GM21447 (cell line): ENCODE data around the gene RPL7L1.
"Not testable (repeated sequence)": the region's sequence is repeated elsewhere in the genome, so short reads cannot be mapped to it uniquely, and the experiment has no call there.

Experiments used
- ATAC-seq: cut with Tn5 transposase; IDR thresholded peaks from one replicate; pipeline ENCODE4 v1.9.1; 2021; ENCODE audit not compliant: unreplicated experiment

RPL7L1 gene

DNA sequence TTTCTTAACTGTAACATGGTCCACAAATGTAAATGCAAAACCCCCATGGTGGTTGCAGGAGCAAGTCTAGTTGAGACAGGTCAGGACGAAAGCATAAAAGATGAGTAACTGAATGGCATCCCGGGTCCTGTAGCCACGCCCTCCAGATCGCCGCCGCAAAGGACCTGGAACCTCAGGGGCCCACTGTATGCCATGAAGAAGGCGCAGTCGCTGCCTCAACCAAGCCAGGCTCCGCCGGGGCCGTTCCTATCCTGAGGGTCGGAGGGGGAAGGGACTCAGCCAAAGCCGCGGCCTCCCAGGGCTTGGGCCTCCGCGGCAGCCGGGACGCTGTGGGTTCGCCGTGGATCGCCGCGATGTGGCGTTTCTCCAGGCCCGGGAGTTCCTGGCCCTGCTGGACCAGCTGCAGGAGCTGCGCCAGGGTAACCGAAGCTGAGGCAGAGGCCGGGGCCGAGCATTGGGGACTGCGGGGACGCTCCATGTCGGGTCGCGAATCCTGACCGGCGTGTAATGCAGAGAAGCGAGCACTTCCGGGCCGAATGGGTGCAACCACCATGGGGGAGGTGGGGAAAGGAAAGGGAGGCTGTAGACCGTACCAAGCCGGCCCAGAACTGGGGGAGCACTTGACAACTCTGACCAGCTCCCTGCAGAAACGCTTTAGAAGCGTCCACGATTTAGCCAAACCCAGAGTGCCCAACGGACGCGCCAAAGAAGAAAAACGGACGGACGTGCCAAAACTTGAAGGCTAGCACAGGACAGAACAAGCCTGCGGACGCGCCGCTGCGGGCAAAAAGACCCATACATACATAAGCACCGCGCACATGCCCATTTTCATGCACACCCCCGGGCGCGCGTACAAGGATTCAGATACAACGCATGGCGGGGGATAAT, 11.1 kb downstream of the RPL7L1 start:
- peak; percentile 94 for ATAC-seq

DNA sequence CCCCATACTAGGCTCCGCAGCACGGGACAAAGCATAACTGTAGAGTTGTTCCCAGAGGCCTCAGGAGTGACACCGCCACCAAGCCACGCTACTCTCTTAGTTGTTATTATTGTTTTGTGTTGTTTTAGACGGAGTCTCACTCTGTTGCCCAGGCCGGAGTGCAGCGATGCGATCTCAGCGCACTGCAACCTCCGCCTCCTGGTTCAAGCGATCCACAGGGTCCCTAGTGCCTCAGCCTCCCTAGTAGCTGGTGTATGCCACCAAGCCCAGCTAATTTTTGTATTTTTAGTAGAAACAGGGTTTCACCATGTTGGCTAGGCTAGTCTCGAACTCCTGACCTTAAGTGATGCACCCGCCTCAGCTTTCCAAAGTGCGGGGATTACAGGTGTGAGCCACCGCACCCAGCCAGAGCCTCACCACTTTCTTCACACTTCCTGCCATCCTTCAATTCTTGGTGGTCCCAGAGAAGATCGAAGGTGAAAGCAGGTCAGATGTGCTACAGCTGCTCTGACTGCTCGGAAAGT, 11.8 kb downstream of the RPL7L1 start:
- no peak for ATAC-seq

DNA sequence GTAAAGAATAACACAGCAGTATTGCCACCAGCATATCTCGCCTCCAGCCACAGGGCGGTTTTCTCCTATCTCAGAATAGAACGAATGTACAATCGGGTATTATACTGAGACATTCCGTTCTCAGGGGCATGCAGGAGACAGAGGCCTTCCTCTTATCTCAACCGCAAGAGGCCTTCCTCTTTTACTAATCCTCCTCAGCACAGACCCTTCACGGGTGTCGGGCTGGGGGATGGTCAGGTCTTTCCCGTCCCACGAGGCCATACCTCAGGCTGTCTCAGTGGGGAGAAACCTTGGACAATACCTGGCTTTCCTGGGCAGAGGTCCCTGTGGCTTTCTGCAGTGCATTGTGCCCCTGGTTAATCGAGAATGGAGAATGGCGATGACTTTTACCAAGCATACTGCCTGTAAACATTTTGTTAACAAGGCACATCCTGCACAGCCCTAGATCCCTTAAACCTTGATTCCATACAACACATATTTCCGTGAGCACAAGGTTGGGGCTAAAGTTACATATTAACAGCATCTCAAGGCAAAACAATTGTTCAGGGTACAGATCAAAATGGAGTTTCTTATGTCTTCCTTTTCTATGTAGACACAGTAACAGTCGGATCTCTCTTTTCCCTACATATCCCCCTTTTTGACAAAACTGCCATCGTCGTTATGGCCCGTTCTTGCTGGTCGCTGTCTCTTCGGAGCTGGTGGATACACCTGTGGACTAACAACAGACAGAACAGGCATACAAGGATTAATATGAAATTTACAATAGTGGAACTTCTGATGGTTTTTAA, 14.8 kb downstream of the RPL7L1 start:
- not testable (repeated sequence) for ATAC-seq

DNA sequence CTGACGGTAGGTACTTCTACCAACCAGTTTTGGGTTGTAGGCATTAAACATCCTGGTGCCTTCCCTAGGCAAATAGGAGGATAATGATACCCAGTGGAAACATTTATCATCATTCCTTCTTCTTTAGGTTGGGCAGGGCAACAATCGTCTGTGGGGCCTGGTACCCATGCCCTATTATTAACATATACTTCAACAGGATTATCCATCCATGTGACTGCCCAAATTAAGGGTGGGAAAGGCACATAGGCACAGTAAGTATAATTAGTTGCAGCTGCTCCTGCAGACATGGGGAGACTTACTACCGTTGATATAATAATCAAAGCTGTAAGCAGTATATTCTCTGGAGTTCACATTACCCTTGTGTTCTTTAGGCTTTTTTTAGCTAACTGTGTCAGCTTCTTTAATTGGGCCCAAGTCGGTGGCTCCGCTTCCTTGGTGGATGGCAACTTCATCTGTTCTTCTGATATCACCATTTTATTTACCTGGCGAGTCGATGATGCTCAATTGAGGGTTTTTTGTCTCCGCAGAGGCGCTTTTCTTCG, 16.8 kb downstream of the RPL7L1 start:
- no peak for ATAC-seq

DNA sequence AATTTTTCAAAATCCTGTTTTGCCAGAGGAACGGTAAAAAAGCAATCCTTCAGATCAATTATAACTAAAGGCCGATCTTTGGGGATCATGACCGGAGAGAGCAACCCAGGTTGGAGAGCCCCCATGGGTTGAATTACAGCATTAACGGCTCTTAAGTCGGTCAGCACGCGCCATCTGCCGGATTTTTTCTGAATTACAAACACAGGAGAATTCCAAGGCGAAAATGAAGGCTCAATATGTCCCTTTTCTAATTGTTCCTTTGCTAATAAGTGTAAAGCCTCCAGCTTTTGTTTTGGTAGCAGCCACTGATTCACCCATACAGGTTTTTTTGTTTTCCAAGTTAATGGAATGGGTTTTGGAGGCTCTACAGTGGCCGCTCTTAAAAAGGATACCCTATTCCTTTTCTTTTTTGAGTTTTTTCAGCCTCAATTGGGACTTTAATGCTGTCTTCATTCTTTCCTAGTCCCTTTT, 19.5 kb downstream of the RPL7L1 start:
- ATAC-seq = no peak

DNA sequence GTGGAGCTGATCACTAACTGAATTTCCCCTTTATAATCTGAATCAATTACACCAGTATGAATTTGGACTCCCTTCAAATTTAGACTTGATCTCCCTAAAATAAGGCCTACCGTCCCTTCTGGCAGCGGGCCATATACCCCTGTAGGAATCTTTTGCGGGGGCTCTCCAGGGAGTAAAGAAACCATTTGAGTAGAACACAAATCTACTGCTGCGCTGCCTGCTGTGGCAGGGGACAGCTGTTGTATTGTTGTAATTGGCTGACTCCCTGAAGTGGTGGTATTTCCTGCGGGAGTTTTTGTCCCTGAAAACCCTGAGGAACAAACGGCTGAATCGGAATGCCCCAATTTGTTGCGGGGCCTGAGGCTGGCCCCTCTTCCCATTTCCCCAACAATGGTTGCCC, 20.5 kb downstream of the RPL7L1 start:
- ATAC-seq = no peak

DNA sequence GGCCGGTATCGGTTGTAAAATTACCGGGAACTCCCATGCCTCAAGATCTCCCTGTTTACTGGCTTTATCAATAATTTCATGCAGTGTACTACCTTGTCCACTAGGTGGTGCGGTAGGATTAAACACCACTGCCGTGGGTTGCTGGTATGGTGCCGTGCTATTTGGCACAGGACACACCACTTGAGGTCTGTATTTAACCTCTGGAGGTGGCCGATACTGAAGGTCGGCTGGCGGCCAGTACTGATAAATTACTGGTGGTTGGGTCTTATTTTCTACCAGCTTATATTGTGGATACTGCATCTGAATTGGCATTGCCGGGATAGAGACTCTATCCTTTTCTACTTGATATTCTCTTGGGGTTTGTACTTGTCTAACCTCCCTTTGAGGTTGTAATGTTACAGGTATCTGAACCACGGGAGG, 22.1 kb downstream of the RPL7L1 start:
- ATAC-seq = peak; percentile 61

DNA sequence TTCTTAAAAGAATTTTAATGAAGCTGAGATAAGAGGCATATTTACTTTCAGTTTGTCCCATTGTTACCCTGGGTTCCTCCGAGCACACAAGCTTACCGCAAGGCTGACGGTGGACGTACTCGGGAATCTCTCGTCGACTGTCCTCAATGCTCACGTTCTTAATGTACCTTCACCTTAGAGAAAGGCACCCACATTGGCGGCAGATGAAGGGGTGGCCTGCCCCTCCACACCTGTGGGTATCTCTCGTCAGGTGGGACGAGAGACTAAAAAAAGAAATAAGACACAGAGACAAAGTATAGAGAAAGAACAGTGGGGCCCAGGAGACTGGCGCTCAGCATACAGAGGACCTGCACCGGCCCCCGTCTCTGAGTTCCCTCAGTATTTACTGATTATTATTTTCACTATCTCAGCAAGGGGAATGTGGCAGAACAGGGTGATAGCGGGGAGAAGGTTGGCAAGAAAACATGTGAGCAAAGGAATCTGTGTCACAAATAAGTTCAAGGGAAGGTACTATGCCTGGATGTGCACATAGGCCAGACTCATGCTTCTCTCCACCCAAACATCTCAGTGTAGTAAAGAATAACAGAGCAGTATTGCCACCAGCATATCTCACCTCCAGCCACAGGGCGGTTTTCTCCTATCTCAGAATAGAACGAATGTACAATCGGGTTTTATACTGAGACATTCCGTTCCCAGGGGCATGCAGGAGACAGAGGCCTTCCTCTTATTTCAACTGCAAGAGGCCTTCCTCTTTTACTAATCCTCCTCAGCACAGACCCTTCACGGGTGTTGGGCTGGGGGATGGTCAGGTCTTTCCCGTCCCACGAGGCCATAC, 23.2 kb downstream of the RPL7L1 start:
- not testable (repeated sequence) for ATAC-seq

DNA sequence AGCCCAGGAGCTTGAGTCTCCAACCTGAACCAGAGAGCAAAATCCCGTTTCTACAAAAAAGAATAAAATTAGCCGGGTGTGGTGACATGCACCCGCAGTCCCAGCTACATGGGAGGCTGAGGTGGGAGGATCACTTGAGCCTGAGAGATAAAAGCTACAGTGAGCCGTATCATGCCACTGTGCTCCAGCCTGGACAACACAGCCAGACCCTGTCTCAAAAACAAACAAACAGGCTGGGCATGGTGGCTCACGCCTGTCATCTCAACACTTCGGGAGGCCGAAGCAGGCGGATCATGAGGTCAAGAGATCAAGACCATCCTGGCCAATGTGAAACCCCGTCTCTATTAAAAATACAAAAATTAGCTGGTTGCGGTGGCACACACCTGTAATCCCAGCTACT, 25.1 kb downstream of the RPL7L1 start:
- ATAC-seq = no peak

DNA sequence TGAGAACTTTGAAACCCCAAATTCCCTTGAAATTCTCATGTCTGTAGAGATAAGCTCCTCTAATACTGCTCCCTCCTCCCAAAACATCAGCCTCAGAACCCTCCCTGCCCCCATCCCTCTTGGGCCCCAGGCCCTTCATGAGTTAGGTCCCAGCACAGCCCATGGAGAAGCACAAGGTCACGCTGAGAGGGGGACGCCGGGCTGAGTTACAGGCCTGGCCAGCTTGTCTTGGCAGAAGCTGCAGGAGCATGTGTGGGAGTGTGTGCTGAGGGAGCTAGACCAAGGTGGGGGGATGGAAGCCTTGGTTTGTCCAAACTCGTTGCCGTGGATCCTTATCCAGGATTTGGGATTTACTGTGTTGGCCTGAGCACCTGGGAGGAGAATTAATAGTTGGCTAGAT, 27.9 kb downstream of the RPL7L1 start:
- no peak for ATAC-seq

DNA sequence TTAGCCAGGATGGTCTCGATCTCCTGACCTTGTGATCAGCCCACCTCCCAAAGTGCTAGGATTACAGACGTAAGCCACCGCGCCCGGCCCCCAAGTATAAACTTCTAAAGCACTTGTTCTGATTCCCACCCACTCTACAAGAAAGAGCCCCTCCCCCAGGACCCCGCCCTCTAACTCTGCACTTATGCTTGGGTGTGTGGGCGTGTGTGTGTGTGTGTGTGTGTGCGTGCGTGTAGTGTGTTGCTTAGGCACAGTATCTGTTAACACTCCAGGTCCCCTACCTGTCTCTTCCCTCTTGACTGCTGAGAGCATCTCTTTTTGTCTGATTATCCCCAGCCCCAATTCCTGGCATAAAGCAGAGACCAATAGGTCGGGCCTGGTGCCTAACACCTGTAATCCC, 30.4 kb downstream of the RPL7L1 start:
- no peak for ATAC-seq

DNA sequence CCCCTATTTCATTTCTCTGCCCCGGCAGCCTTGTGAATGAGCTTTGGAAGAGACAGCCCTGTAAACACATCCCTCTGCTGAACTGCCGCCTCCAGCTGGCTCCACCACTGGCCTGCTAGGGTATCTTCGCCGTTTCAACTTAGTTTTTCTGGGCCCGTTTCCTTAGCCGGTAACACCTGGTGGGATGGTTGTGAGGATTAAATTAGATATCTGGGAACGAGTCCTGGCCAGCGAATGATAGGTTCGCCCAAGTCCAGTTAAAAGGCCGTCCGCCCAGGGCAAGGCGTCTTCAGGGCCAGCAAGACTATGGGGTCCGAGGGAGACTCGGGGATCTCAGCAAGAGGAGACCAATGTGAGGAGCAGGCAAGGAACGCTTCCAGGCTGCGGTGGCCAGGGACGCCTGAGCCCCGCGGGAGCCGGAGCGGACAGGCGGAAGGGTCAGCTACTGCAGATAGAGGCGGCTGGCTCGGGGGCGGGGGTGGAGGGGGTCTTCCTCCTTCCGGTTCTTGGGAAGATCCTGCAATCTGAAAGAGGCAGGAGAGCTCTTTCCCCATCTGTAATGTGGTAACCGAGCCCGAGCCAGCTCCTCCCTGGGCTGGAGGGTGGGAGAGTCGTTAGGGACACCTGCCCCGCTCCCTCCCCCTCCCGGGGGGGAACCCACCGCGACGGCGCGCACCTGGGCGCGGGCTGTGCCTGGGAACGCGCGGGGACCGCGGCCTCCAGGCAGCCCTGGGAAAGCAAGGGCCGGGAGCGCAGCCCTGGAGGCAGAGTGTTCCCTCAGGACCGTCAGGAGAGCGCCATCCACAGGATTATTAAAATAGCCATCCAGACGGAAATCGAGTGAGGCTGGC, 32.0 kb downstream of the RPL7L1 start:
- ATAC-seq = no peak

DNA sequence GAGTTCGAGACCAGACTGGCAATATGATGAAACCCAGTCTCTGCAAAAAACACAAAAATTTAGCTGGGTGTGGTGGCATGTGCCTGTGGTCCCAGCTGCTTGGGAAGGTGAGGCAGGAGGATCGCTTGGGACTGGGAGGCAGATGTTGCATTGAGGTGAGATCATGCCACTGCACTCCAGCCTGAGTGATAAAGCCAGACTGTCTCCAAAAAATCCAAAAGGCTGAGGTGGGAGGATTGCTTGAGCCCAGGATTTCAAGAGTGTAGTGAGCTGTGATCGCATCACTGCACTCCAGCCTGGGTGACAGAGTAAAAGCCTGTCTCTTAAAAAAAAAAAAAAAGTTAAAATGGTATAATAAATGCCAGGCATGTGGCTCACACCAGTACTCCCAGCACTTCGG, 35.1 kb downstream of the RPL7L1 start:
- no peak for ATAC-seq

DNA sequence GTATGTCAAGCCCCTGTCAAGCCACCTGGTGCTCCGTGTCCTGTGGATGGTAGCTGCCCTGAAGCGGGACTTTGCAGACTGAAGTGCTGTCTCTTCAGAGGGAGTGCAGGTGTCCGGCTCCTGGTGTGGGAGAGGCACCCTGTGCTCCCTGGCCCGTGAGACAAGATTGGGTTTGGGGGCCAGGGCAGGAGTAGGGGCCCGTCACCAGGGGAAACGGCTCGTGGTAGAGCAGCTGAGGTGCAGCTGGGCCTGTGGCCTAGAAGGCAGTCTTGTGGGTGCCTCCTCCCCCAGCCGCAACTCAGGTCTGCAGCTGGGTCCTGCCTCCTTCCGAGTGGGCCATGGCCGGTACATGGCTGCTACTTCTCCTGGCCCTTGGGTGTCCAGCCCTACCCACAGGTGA, 36.3 kb downstream of the RPL7L1 start, which contains the start of gene PTCRA:
Gene PTCRA, plus strand, starts transcription at position 322 of the 400 bp plus-strand sequence. Its CDS starts 17 bp downstream, at position 339.
- no peak for ATAC-seq

DNA sequence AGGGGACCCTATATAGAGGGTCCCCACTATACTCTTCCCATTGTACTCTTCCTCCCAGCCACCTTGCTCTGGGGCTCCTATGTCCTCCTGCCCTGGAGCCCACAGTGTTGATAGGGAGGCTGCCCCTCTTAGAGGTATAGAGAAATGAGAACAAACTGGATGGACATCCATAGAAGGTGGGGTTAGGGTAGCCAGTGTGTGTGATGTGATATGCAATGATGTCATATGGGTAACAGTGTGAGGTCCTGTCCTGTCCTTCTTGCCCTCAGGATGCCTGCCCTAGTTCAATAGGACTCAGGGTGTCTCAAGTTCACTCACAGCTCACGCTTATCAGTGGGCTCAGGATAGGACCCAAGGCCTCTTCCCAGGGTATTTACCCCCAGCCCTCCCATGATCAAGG, 36.9 kb downstream of the RPL7L1 start:
- ATAC-seq = no peak

DNA sequence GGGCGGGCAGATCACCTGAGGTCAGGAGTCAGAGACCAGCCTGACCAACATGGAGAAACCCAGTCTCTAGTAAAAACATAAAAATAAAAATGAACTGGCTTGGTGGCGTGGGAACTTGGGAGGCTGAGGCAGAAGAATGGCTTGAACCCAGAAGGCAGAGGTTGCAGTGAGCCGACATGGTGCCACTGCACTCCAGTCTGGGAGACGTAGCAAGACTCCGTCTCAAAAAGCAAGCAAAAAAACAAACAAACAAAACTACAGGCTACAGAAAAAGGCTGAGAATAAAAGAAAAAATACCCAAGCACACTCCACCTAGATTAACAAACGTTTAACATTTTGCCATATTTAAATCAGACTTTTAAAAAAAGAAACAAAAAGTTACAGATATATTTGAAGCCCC, 42.4 kb downstream of the RPL7L1 start:
- no peak for ATAC-seq

DNA sequence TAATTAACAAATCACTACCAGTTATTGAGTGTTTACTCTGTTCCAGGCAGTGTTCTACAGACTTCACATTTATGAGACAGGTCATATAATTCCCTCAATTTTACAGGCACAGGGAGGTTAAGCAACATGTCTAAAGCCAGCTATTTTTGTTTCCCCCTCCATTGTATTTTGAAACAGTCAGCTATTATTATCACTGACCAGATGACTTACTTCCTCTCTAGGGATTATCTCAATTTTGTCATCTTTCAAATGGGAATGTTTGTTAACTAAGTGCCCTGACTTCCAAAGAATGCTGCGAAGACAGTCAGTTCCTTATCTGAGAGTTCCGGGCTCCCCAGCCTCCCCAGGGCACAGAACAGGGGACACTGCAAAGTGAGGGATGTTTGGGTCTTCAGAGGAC, 44.2 kb downstream of the RPL7L1 start:
- ATAC-seq = no peak

DNA sequence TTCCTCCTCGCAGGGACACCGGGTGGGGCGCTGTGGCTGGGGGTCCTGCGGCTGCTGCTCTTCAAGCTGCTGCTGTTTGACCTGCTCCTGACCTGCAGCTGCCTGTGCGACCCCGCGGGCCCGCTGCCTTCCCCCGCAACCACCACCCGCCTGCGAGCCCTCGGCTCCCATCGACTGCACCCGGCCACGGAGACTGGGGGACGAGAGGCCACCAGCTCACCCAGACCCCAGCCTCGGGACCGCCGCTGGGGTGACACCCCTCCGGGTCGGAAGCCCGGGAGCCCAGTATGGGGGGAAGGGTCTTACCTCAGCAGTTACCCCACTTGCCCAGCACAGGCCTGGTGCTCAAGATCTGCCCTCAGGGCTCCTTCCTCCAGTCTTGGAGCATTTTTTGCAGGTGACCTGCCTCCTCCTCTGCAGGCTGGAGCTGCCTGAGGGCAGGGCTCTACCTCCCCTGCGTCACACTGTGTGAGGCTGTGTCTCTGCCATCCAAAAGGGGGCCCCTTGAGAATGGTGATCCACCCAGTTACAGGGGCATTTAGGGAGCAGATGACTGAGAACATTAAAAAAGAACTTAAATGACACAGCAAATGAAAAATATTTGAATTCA, 45.9 kb downstream of the RPL7L1 start:
- ATAC-seq = no peak
